Stimulated activated CD4-positive, alpha-beta T cell treated with anti-CD3 and anti-CD28 coated beads, Interleukin-2, amount 100 ng/mL, for 24 hours (primary cell): ENCODE results near the gene F13A1.

ENCODE experiments used
- DNase-seq, 2 donors: peaks; one replicate each; pipeline ENCODE4 v3.0.0-alpha.2; 2020

F13A1 gene

DNA sequence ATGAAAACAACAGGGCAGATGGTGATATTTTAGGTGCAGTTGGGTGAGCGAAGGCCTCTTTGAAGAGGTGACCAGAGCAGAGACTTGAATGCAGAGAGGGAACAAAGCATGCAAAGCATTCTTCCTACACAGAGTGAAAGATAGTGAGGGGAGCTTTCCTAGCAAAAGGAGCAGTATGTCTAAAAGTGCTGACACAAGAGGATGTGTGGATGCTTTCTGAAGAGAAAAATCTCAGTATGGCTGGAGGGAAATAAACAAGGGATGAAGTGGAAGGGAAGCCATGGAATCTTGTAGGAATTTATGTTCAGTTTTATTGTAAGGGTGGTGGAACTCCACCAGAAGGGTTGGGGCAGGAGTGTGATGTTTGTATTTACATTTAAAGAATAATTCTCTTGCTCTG lies 128.6 kb downstream of the F13A1 start:
- no peak for DNase-seq

- no peak for DNase-seq
These were observed 129.0 kb downstream of the F13A1 start for GRCh38 chr6:6191476-6191875.

DNA sequence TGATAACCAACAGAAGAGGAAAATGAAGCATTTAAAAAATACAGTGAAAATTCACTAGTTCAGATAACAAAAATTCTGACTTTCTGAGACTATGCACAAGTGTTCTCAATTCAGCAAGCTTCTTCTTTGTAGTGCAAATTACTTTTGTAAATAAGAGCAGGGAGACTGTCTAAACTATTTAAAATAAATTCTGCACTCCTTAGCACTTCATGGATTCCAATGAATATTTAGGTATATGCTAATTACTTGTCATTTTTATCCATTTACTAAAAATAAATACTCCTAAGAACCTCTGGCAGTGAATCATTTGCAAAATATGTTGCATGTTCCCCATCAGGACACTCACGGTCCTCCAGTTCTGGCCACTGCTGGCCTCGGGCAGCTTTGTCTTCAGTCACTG lies 139.8 kb downstream of the F13A1 start:
- DNase-seq, result no peak

- no peak for DNase-seq
These were observed 140.4 kb downstream of the F13A1 start for GRCh38 chr6:6179858-6180623.

DNA sequence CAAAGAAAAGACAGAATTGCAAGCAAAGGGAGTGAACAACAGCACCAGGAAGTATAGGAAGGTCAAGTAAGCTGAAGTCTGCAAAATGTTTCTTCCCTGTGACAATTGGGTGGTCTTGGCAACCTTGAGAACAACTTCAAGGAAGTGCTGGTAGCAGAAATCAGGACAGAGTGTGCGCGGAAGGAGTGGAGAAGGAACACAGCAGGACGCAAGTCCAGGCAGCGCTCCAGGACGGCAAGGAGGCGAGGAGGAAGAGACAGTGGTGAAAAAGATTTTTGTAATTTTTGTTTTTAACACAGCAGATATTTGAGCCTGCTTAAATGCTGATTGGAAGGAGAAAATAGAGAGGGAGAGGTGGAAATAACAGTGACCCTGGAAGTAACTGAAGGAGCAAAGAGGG lies 141.7 kb downstream of the F13A1 start:
- DNase-seq, result no peak

- DNase-seq, result no peak
These were observed 142.7 kb downstream of the F13A1 start for GRCh38 chr6:6177754-6178153.

DNA sequence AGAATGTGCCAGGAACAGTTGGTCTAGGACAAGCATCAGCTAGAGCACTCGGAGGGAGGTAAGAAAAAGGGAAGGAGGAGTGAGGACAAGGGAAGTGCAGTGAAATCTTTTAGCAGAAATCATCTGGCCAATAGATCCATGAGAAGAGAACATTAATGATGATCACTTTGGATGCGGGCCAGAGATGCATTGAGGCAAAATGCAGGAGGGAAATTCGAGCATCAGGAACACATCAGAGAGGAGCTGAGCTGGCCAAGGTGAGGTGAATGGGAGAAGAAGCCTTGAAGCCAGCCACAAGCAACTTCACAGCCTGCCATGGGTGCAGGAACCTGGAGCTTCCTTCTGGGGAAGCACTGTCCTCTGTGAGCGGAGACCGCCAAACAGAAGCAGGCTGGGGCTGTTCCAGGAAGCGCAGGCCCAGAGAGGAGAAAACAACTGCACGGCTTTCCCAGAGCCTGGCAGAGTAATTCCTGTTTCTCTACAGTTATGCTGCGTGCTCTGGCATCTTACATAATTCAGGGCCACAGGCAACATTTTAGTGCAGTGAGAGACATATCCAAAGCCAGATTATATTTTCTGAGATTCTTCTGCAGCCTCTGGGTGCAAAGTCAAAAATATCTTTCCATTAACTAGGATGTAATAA lies 143.8 kb downstream of the F13A1 start:
- no peak for DNase-seq

- DNase-seq, result no peak
These were observed 144.3 kb downstream of the F13A1 start for GRCh38 chr6:6176127-6176526.

GRCh38 chr6:6169141-6169540 lies 151.3 kb downstream of the F13A1 start:
- no peak for DNase-seq

DNA sequence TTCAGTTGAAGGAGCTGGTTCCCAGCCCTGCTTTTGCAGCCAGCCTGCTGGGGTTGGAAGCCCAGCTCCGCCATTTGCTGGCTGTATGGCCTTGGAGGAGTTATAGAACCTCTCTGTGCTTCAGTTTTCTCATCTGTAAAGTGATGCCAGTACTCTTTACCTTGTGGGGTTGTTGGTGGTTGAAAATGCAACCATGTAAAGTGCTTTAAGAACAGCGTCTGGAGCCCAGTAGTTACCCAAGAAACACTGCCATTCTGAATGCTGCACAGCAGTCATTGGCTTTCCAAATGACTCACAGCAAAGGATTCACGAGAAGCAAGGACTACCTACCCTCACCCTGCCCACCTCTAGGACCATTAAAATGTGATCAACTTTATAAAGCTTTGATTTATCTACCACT lies 154.4 kb downstream of the F13A1 start:
- DNase-seq, result no peak

GRCh38 chr6:6164367-6164766 lies 156.1 kb downstream of the F13A1 start:
- no peak for DNase-seq

DNA sequence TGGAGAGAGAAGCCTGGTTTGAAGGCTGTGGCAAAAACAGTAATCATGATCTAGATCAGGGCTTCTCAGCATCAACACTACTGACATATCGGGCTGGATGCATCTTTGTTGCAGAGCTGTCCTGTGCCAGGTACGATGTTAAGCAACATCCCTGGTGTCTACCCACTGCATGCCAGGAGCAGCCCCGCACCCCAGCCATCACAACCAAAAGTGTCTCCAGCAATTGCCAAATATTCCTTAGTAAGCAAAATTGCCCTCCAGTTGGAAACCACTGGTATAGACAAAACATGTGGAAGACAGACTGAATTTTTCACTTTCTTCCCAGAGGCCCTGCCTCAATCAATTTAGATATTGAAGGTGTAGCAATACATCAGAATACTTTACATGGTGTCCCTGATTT lies 166.1 kb downstream of the F13A1 start:
- DNase-seq, result no peak

- no peak for DNase-seq
These were observed 168.4 kb downstream of the F13A1 start for GRCh38 chr6:6152060-6152459.

DNA sequence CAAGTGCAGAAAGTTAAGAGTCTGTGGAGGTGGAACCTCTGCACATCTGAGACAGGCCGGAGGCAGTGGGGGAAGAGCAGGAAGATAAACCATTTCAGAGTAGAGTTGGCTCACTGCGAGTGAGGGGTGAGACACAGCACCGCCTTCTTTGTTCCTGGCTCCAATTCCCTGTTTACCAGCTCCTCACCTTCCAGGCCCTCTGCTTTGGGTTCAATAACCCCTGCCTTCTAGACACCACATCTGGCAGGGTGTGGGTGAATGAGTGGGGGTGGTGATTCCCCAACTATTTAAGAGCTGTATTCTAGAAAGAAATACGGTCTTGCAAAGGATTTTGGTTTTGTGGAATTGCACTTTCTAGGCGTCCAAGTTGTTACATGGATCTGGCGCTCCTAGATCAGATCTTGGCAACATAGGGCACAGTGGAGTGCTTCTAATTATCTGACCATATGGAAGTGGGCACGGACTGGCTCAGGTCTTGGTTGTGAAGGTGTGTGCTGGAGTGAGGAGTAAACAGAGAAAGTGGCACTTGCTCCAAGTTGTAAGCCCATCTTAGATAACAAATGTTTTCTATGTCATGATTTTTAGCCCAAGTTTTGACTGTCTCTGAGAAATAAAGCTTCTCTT lies 172.2 kb downstream of the F13A1 start:
- no peak for DNase-seq

GRCh38 chr6:6131492-6132109 lies 188.9 kb downstream of the F13A1 start:
- DNase-seq, result no peak

- no peak for DNase-seq
These were observed 195.0 kb downstream of the F13A1 start for GRCh38 chr6:6125495-6125894.

DNA sequence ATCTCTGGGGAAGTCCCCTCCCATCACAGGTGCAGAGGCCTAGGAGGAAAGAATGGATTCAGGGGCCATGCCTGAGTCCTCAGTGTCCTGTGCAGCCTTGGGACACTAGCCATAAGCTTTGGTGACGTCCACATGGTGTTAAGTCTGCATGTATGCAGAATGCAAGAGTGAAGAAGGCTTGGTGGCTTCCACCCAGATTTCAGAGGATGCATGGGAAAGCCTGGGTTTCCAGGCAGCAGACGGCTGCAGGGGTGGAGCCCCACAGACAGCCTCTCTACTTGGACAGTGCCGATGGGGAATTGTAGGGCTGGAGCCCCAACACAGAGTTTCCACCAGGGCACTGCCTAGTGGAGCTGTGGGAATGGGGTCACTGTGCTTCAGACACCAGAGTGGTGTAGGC lies 196.7 kb downstream of the F13A1 start:
- no peak for DNase-seq

GRCh38 chr6:6121943-6122342 lies 198.5 kb downstream of the F13A1 start:
- DNase-seq, result no peak

DNA sequence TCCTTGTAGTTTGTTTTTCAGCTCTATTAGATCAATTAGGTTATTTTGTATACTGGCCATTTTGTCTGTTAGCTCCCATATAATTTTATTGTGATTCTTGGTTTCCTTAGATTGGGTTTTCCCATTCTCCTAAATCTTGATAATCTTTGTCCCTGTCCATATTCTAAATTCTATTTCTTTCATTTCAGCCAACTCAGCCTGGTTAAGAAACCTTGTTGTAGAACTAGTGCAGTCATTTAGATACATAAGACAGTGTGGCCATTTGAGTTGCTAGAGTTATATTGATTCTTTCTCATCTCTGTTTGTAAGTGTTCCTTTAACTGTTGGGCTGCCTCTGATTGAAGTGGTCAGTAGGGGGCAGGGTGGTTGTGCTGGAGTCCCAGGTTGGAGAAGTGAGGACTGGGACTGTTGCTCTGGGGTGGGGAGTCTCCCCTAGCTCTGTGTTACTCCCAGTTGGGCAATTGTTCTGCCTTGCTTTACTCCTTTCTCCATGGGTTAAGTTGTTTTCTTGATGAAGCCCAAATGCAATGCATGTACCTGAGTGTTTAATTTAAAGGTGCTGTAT lies 214.9 kb downstream of the F13A1 start:
- no peak for DNase-seq
